ENCODE data around the gene AMOTL2. TPM values are rescaled to one million over a fixed set of nuclear protein-coding genes. Genes with fewer than 3 reads are reported as not detected.

Gene AMOTL2
- polyA plus RNA-seq, 1 of the 3 experiments (the other 2 are of a cell fraction): 185 TPM

GRCh38 chr3:134374105-134374790 lies at the start of gene AMOTL2 (continued):
- TF ChIP-seq CTCF (IDR thresholded peaks at IDR 0.05): no peak
- no peak for TF ChIP-seq NRF1 (IDR thresholded peaks at IDR 0.05; ENCODE audit: low read depth, low read length)
- TF ChIP-seq FOSL2 (IDR thresholded peaks at IDR 0.05; ENCODE audit: borderline replicate concordance, low read depth): peak; percentile 50; the same call in 1 of the 2 replicates
- no peak for TF ChIP-seq FOXJ3 (CRISPR knock-in tag; IDR thresholded peaks at IDR 0.05)
- TF ChIP-seq CHD2 (IDR thresholded peaks at IDR 0.05; ENCODE audit: low read length, partially characterized antibody): peak; percentile 44
- peak; percentile 94; the same call in 1 of the 2 replicates for TF ChIP-seq RXRA (IDR thresholded peaks at IDR 0.05; ENCODE audit: borderline replicate concordance, low read depth)
- peak; percentile 72 for TF ChIP-seq TCF12 (IDR thresholded peaks at IDR 0.05)
- peak; percentile 97; the same call in 1 of the 2 replicates for TF ChIP-seq SIN3A (IDR thresholded peaks at IDR 0.05; ENCODE audit: borderline replicate concordance, low read depth, low read length)
- TF ChIP-seq IRF3 (IDR thresholded peaks at IDR 0.05; ENCODE audit: low read depth, low read length): no peak
- 0 out of 2 replicates have a peak, but pooled peaks have one; percentile 18 for TF ChIP-seq ELF1 (IDR thresholded peaks at IDR 0.05)

- CTCF ChIA-PET: interaction anchor here (1.4 kb wide), 2 partner anchors 14 to 45 kb away, joined by 3 read pairs; no protein-coding TSS in a partner anchor
- peak; percentile 25 for DNase-seq
- WGBS (ENCODE audit: low lambda C conversion rate): 39% methylated on average over 2 of the region's 2 CpGs
These were observed 48.9 kb upstream of the AMOTL2 start for GRCh38 chr3:134423153-134423552.

More at GRCh38 chr3:134423153-134423552, 48.9 kb upstream of the AMOTL2 start:
- Histone ChIP-seq H3K4me2 (no peak overlapping the region), H3K9me3 (no peaks in the 10 kb centered on the region), H2AFZ (ENCODE audit: low read depth) (no peak overlapping the region), H4K20me1 (ENCODE audit: insufficient read depth) (no peaks in the 10 kb centered on the region), H3K27me3 (ENCODE audit: insufficient read depth) (no peaks in the 10 kb centered on the region), H3K36me3 (replicated peaks in 1 of 2; ENCODE audit: control insufficient read depth in 1 of 2, insufficient read depth in 2 of 2, low read length in 1 of 2) (no peaks in the 10 kb centered on the region), H3K9me2 (no peaks in the 10 kb centered on the region), H3K9ac (no peak overlapping the region), H3K4me3 (ENCODE audit: low read depth in 2 of 2, low read length in 1 of 2) (no peak overlapping the region), H3K27ac (ENCODE audit: low read depth in 2 of 2, low read length in 1 of 2) (no peak overlapping the region), H3K79me2 (ENCODE audit: insufficient read depth) (no peaks in the 10 kb centered on the region), H3K4me1 (ENCODE audit: control insufficient read depth in 1 of 2, insufficient read depth in 2 of 2, low read depth in 1 of 2, low read length in 1 of 2) (peaks cover 9 to 15% of the 10 kb centered on the region in 2 experiments; a peak in 2 of 4 replicates), H3F3A (replicated peaks; ENCODE audit: insufficient read depth) (peaks cover 4% of the 10 kb centered on the region)
- TF ChIP-seq SIN3A (IDR thresholded peaks at IDR 0.05; ENCODE audit: borderline replicate concordance, low read depth, low read length) (no peak), TCF12 (IDR thresholded peaks at IDR 0.05) (peak; percentile 64), PBX3 (IDR thresholded peaks at IDR 0.05) (0 out of 2 replicates have a peak, but pooled peaks have one; percentile 31), NFIC (IDR thresholded peaks at IDR 0.05; ENCODE audit: borderline replicate concordance) (peak; percentile 71)
- POLR2A ChIA-PET: no interaction called here

Data from SK-N-SH (cell line).